K562 (cell line): ENCODE data around the gene PI4KA. TPM values are rescaled to one million over a fixed set of nuclear protein-coding genes. Genes with fewer than 3 reads are reported as not detected.

ENCODE experiments used
- BCLAF1 ChIP-seq, 2 experiments: fragments of 450-650 bp in 1 of 2; IDR thresholded peaks; 2 replicates each; pipeline ENCODE4 v1.6.1; 2011 to 2017; ENCODE audit warnings: low read depth in 2 of 2, antibody characterized with exemption in 1 of 2, borderline replicate concordance in 1 of 2, low read length in 1 of 2, mild to moderate bottlenecking in 1 of 2, mixed read lengths in 1 of 2; ENCODE audit not compliant: control insufficient read depth in 1 of 2
- DLX4 ChIP-seq: fragments of 250-450 bp; sonication (Bioruptor Pico); IDR thresholded peaks from 2 replicates; pipeline ENCODE4 v1.6.1; 2021; ENCODE audit warnings: mild to moderate bottlenecking
- DMBX1 ChIP-seq: fragments of 250-450 bp; sonication (Bioruptor Pico); IDR thresholded peaks from 2 replicates; pipeline ENCODE4 v1.8.0; 2022; ENCODE audit warnings: inconsistent platforms, mild to moderate bottlenecking, moderate library complexity, borderline replicate concordance
- DPF2 ChIP-seq: fragments of 450-650 bp; IDR thresholded peaks from 2 replicates; pipeline ENCODE4 v1.6.1; 2016
- FOXM1 ChIP-seq, 2 experiments: fragments of 450-650 bp in 1 of 2; sonication (generic) in 1 of 2; formaldehyde crosslinking in 1 of 2; IDR thresholded peaks; 2 replicates each; pipeline versions ENCODE4 v1.6.1 to v1.9.0; 2017 to 2022; ENCODE audit warnings: low read depth in 2 of 2, mild to moderate bottlenecking in 2 of 2, missing genetic modification reagents in 1 of 2, moderate library complexity in 1 of 2
- GMEB1 ChIP-seq: fragments of 250-450 bp; sonication (Bioruptor Pico); IDR thresholded peaks from 2 replicates; pipeline ENCODE4 v1.4.0; 2020; ENCODE audit warnings: mild to moderate bottlenecking
- ILK ChIP-seq: fragments of 450-650 bp; IDR thresholded peaks from 2 replicates; pipeline ENCODE4 v1.6.1; 2016; ENCODE audit warnings: missing genetic modification characterization, low read depth, mild to moderate bottlenecking, missing compliant biosample characterization, moderate library complexity, borderline replicate concordance
- JUND ChIP-seq, 2 experiments: IDR thresholded peaks; 2 replicates in 1 of 2; 3 replicates in 1 of 2; pipeline ENCODE4 v1.6.1; 2011; ENCODE audit warnings: borderline replicate concordance in 2 of 2, low read depth in 2 of 2, low read length in 2 of 2, improper control_type of control experiment in 1 of 2, missing biosample characterization in 1 of 2, missing genetic modification characterization in 1 of 2, missing genetic modification reagents in 1 of 2
- MAFG ChIP-seq: fragments of 450-650 bp; conservative IDR thresholded peaks from 2 replicates; pipeline ENCODE4 v1.6.1; 2016; ENCODE audit warnings: missing genetic modification characterization, missing compliant biosample characterization
- POLR2A ChIP-seq: fragments of 450-650 bp; conservative IDR thresholded peaks from 2 replicates; pipeline ENCODE4 v1.6.1; 2016
- PTBP1 ChIP-seq: fragments of 200-400 bp; formaldehyde crosslinking; IDR thresholded peaks from 2 replicates; pipeline ENCODE4 v1.6.1; 2017; ENCODE audit warnings: low read depth, low read length
- SMARCA4 ChIP-seq: fragments of 450-650 bp; IDR thresholded peaks from 2 replicates; pipeline ENCODE4 v1.6.1; 2016
- TAF1 ChIP-seq: IDR thresholded peaks from 2 replicates; pipeline ENCODE4 v1.6.1; 2011; ENCODE audit warnings: mild to moderate bottlenecking, low read length, moderate library complexity; ENCODE audit not compliant: insufficient read depth, control insufficient read depth, severe bottlenecking; ENCODE audit errors: extremely low read depth
- ZEB2 ChIP-seq: fragments of 450-650 bp; IDR thresholded peaks from 2 replicates; pipeline ENCODE4 v1.6.1; 2016
- ZNF436 ChIP-seq: fragments of 250-450, 450-650 bp; sonication (Bioruptor Pico); formaldehyde crosslinking; IDR thresholded peaks from 2 replicates; pipeline ENCODE4 v1.7.0; 2020; ENCODE audit warnings: mild to moderate bottlenecking
- ZNF584 ChIP-seq: fragments of 200-800 bp; sonication (Bioruptor generic); IDR thresholded peaks from 2 replicates; pipeline ENCODE4 v1.6.1; 2016; ENCODE audit warnings: low read depth, mild to moderate bottlenecking, missing genetic modification characterization, missing compliant biosample characterization
- ZNF717 ChIP-seq: fragments of 250-450 bp; sonication (Bioruptor Pico); IDR thresholded peaks from 2 replicates; pipeline ENCODE4 v1.5.0; 2021
- ZNF764 ChIP-seq: fragments of 250-450 bp; sonication (Bioruptor Pico); IDR thresholded peaks from 2 replicates; pipeline ENCODE4 v1.4.0; 2020; ENCODE audit warnings: low read depth, mild to moderate bottlenecking, moderate library complexity
- polyA plus RNA-seq, 8 experiments: library from polyadenylated mRNA; depleted of rRNA in 4 of 8; stranded (reverse) in 5 of 8; unstranded in 3 of 8; fragments of >200 nt; fragmentation: Nextera tagmentation in 2 of 8; fragmentation: Illumina TruSeq in 1 of 8; extraction: Ambion mirVana in 2 of 8; extraction: Trizol in 1 of 8; gene quantifications; 2 replicates each; pipeline versions ENCODE4 v1.2.1 to v1.2.3, GENCODE V29; 2011 to 2014; ENCODE audit warnings: inconsistent platforms in 1 of 8, missing spikeins in 1 of 8
- total RNA-seq, 7 experiments: library from RNA; depleted of rRNA in 6 of 7; stranded (reverse); fragments of >200 nt in 6 of 7; fragmentation: Illumina TruSeq in 2 of 7; extraction: Trizol in 2 of 7; gene quantifications; 2 replicates each; pipeline versions ENCODE4 v1.2.1 to v1.2.3, GENCODE V29; 2011 to 2021; ENCODE audit warnings: low replicate concordance in 1 of 7
- TF ChIP-seq, protein P1 (sequence below): fragments of 450-650 bp; IDR thresholded peaks from 2 replicates; pipeline ENCODE4 v1.6.1; 2016; ENCODE audit warnings: missing biosample characterization, missing genetic modification characterization

The PI4KA gene
- total and polyA plus RNA-seq, 9 of the 15 experiments (the other 6 are each of a cell fraction or from before 2014, with no cell fraction given), result 7.3 to 187 (median 84.7) TPM

- TF ChIP-seq, protein P1, sequence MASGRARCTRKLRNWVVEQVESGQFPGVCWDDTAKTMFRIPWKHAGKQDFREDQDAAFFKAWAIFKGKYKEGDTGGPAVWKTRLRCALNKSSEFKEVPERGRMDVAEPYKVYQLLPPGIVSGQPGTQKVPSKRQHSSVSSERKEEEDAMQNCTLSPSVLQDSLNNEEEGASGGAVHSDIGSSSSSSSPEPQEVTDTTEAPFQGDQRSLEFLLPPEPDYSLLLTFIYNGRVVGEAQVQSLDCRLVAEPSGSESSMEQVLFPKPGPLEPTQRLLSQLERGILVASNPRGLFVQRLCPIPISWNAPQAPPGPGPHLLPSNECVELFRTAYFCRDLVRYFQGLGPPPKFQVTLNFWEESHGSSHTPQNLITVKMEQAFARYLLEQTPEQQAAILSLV (tag), result peak; percentile 88
- TF ChIP-seq JUND (IDR thresholded peaks at IDR 0.05; ENCODE audit: borderline replicate concordance, low read depth, low read length) (peak; percentile 89), JUND (tag; IDR thresholded peaks at IDR 0.05; ENCODE audit: borderline replicate concordance, low read depth, low read length) (peak; percentile 84; the same call in 2 of the 3 replicates), GMEB1 (CRISPR knock-in tag) (0 out of 2 replicates have a peak, but pooled peaks have one; percentile 14), PTBP1 (0 out of 2 replicates have a peak, but pooled peaks have one; percentile 32), ZEB2 (peak; percentile 76), ILK (tag) (no peak), ZNF584 (CRISPR knock-in tag) (no peak), BCLAF1 (IDR thresholded peaks at IDR 0.05; ENCODE audit: borderline replicate concordance in 1 of 2, control insufficient read depth in 1 of 2, low read depth in 2 of 2, low read length in 1 of 2) (no peak), FOXM1 (IDR thresholded peaks at IDR 0.05; ENCODE audit: low read depth) (no peak), FOXM1 (CRISPR knock-in tag; IDR thresholded peaks at IDR 0.05; ENCODE audit: low read depth) (no peak), MAFG (tag) (0 out of 2 replicates have a peak, but pooled peaks have one; percentile 7), TAF1 (no peak), ZNF717 (CRISPR knock-in tag) (no peak), DMBX1 (CRISPR knock-in tag) (no peak), DPF2 (peak; percentile 84), ZNF764 (CRISPR knock-in tag) (no peak), DLX4 (CRISPR knock-in tag) (0 out of 2 replicates have a peak, but pooled peaks have one; percentile 11), SMARCA4 (peak; percentile 91), POLR2A (no peak), ZNF436 (CRISPR knock-in tag) (no peak)
These were observed 45.7 kb upstream of the PI4KA start (continued) for GRCh38 chr22:20904008-20904979.
